ENCODE results near the gene KLRC2.
"Not testable (repeated sequence)": the region's sequence is repeated elsewhere in the genome, so short reads cannot be mapped to it uniquely, and the experiment has no call there.

GRCh38 chr12:10396176-10396575, 39.6 kb downstream of the KLRC2 start:
- TF ChIP-seq CTCF (conservative IDR thresholded peaks at IDR 0.05); ZFX (IDR thresholded peaks at IDR 0.05): not testable (repeated sequence)

Measured in C4-2B (cell line).